Measurements from ENCODE around the gene CAMK2D. TPM values are rescaled to one million over a fixed set of nuclear protein-coding genes. Genes with fewer than 3 reads are reported as not detected.

Gene CAMK2D
- total RNA-seq, 1 experiment from 2014 or later = 9.0 TPM

DNA sequence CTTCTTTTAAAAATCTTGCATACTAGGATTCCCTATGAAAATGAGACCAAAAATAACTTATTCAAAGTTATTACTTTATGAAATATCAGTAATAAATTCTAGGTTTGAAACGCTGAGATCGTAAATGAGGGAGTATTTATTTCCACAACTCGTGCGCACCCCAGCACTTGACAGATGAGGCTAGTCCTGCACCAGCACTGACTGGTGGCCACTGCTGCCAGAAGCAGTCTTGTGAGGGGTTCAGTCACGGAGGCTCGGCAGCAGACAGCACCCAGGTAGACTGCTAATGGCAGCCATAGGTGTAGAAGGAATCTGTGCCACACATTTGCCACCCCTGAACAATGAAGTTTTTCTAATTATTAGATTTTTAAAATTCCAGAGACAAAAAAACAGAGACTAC, 248.7 kb downstream of the CAMK2D start:
- Histone ChIP-seq H4K8ac (replicated peaks; ENCODE audit: insufficient read length, low read depth, low read length) (no peak overlapping the region), H3K4ac (ENCODE audit: low read depth, low read length) (no peak overlapping the region), H2BK120ac (ENCODE audit: low read depth, low read length, poor library complexity, severe bottlenecking) (no peak overlapping the region), H3K14ac (ENCODE audit: insufficient read depth, low read length) (no peak overlapping the region), H3K18ac (ENCODE audit: insufficient read length, low read depth, low read length) (no peak overlapping the region), H4K5ac (ENCODE audit: insufficient read length, low read depth, low read length) (no peak overlapping the region), H3K23me2 (ENCODE audit: insufficient read length, low read depth, low read length, poor library complexity, severe bottlenecking) (no peaks in the 10 kb centered on the region), H3K23ac (ENCODE audit: insufficient read length, low read depth, low read length) (no peak overlapping the region), H3K4me1 (ENCODE audit: insufficient read depth, low read length) (no peaks in the 10 kb centered on the region), H4K91ac (ENCODE audit: insufficient read length, low read depth, low read length) (no peak overlapping the region), H3K9me3 (ENCODE audit: control insufficient read depth, low read depth, low read length) (no peaks in the 10 kb centered on the region), H2BK15ac (ENCODE audit: low read depth, low read length) (no peak overlapping the region), H2AK5ac (ENCODE audit: insufficient read length, low read length) (no peak overlapping the region), H2BK20ac (ENCODE audit: low read depth, low read length, poor library complexity, severe bottlenecking) (no peak overlapping the region), H3K27me3 (ENCODE audit: insufficient read depth, low read length) (no peaks in the 10 kb centered on the region), H3T11ph (ENCODE audit: low read length) (no peak overlapping the region), H2BK5ac (ENCODE audit: insufficient read length, low read length) (no peak overlapping the region), H3K79me1 (ENCODE audit: insufficient read depth, low read depth, low read length, poor library complexity, severe bottlenecking) (no peaks in the 10 kb centered on the region), H3K4me2 (ENCODE audit: insufficient read depth, insufficient read length, low read length) (no peak overlapping the region), H3K56ac (ENCODE audit: insufficient read length, low read depth, low read length) (no peak overlapping the region), H2AFZ (ENCODE audit: low read length) (no peak overlapping the region), H3K9ac (ENCODE audit: extremely low read depth, insufficient read length, low read length) (no peak overlapping the region), H4K20me1 (ENCODE audit: control insufficient read depth, insufficient read depth, insufficient read length) (no peaks in the 10 kb centered on the region), H3K79me2 (ENCODE audit: insufficient read depth, low read length) (no peaks in the 10 kb centered on the region), H2BK12ac (ENCODE audit: insufficient read length, low read depth, low read length) (no peak overlapping the region), H3K27ac (ENCODE audit: insufficient read length, low read depth, low read length) (no peak overlapping the region)
- DNase-seq = no peak
- H3K9me3 Mint-ChIP-seq = no peaks in the 10 kb centered on the region
- WGBS (ENCODE audit: extremely low coverage, insufficient read length, low lambda C conversion rate) = no CpG with 5 or more reads among the region's 6 CpGs
- H3K27me3 Mint-ChIP-seq (ENCODE audit: low read depth) = no peaks in the 10 kb centered on the region
- no peak overlapping the region for H3K4me3 Mint-ChIP-seq
- no peak for TF ChIP-seq CTCF (conservative IDR thresholded peaks at IDR 0.05)
- no peaks in the 10 kb centered on the region for H3K4me1 Mint-ChIP-seq
- H3K27ac Mint-ChIP-seq = no peak overlapping the region
- H3K36me3 Mint-ChIP-seq (ENCODE audit: insufficient read depth in 1 of 3, low read depth in 3 of 3) = peaks cover 0 to 13% (median 5%) of the 10 kb centered on the region in 3 experiments; a peak in 2 of 7 replicates
